Activated T-cell treated with anti-CD3 and anti-CD28 coated beads for 4 hours (primary cell): ENCODE data around the gene ZNF385A.

Experiments
- DNase-seq: peaks from one replicate; pipeline ENCODE4 v3.0.0-alpha.2; 2020

Gene ZNF385A

GRCh38 chr12:54415221-54415929 lies 30.8 kb upstream of the ZNF385A start:
- no peak for DNase-seq

GRCh38 chr12:54413284-54414190 lies 29.0 kb upstream of the ZNF385A start:
- DNase-seq = peak; percentile 63

- no peak for DNase-seq
Measured at GRCh38 chr12:54412786-54413185, 28.3 kb upstream of the ZNF385A start.

GRCh38 chr12:54412348-54412747 lies 27.8 kb upstream of the ZNF385A start:
- DNase-seq = no peak

- DNase-seq = no peak
Measured at GRCh38 chr12:54411391-54412241, 27.1 kb upstream of the ZNF385A start.

- DNase-seq = no peak
Measured at GRCh38 chr12:54409267-54409666, 24.7 kb upstream of the ZNF385A start.

- DNase-seq = no peak
Measured at GRCh38 chr12:54407183-54407905, 22.8 kb upstream of the ZNF385A start.

- DNase-seq = no peak
Measured at GRCh38 chr12:54405573-54405972, 21.0 kb upstream of the ZNF385A start.

GRCh38 chr12:54405106-54405505 lies 20.6 kb upstream of the ZNF385A start:
- DNase-seq = no peak

- peak; percentile 58 for DNase-seq
Measured at GRCh38 chr12:54404061-54405004, 19.8 kb upstream of the ZNF385A start.

- DNase-seq = no peak
Measured at GRCh38 chr12:54401119-54401518, 16.6 kb upstream of the ZNF385A start.

GRCh38 chr12:54398995-54399793 lies 14.7 kb upstream of the ZNF385A start:
- DNase-seq = peak; percentile 84

- DNase-seq = no peak
Measured at GRCh38 chr12:54398218-54398617, 13.7 kb upstream of the ZNF385A start.

GRCh38 chr12:54397157-54397556 lies 12.6 kb upstream of the ZNF385A start:
- DNase-seq = no peak

GRCh38 chr12:54395545-54395944 lies 11.0 kb upstream of the ZNF385A start:
- no peak for DNase-seq

- no peak for DNase-seq
Measured at GRCh38 chr12:54394986-54395385, 10.5 kb upstream of the ZNF385A start.

- peak; percentile 46 for DNase-seq
Measured at GRCh38 chr12:54394281-54394719, 9.8 kb upstream of the ZNF385A start.

- no peak for DNase-seq
Measured at GRCh38 chr12:54393743-54394142, 9.2 kb upstream of the ZNF385A start.

GRCh38 chr12:54393207-54393609 lies 8.7 kb upstream of the ZNF385A start:
- no peak for DNase-seq

- DNase-seq = no peak
Measured at GRCh38 chr12:54392485-54393206, 8.1 kb upstream of the ZNF385A start.
